ENCODE results near the gene MSRB3.

MSRB3 gene

GRCh38 chr12:65392491-65392890 lies 114.0 kb downstream of the MSRB3 start:
- no peak overlapping the region for H3K4me3 ChIP-seq (ENCODE audit: low read depth, low read length)
- no peak for DNase-seq (ENCODE audit: low read depth, low spot score)
- POLR2A ChIA-PET = no interaction called here
- no peak for TF ChIP-seq CTCF (IDR thresholded peaks at IDR 0.05; ENCODE audit: insufficient read depth, low read length, missing control alignments)
- CTCF ChIA-PET = interaction anchor here (1.0 kb wide), 1 partner anchor 210 kb away, joined by 3 read pairs; no protein-coding TSS in a partner anchor

- ChIA-PET CTCF (no interaction called here), POLR2A (no interaction called here)
- no peak overlapping the region for H3K4me3 ChIP-seq (ENCODE audit: low read depth, low read length)
- no peak for DNase-seq (ENCODE audit: low read depth, low spot score)
- TF ChIP-seq CTCF (IDR thresholded peaks at IDR 0.05; ENCODE audit: insufficient read depth, low read length, missing control alignments) = no peak
Observed at GRCh38 chr12:65403188-65403587, 124.7 kb downstream of the MSRB3 start.

- CTCF ChIA-PET = no interaction called here
- H3K4me3 ChIP-seq (ENCODE audit: low read depth, low read length) = no peak overlapping the region
- DNase-seq (ENCODE audit: low read depth, low spot score) = no peak
- POLR2A ChIA-PET = no interaction called here
- TF ChIP-seq CTCF (IDR thresholded peaks at IDR 0.05; ENCODE audit: insufficient read depth, low read length, missing control alignments) = no peak
Observed at GRCh38 chr12:65407388-65408149, 129.1 kb downstream of the MSRB3 start.

- POLR2A ChIA-PET = no interaction called here
- DNase-seq (ENCODE audit: low read depth, low spot score) = no peak
- H3K4me3 ChIP-seq (ENCODE audit: low read depth, low read length) = no peak overlapping the region
- CTCF ChIA-PET = no interaction called here
- TF ChIP-seq CTCF (IDR thresholded peaks at IDR 0.05; ENCODE audit: insufficient read depth, low read length, missing control alignments) = no peak
Observed at GRCh38 chr12:65408441-65408840, 130.0 kb downstream of the MSRB3 start.

- no peak overlapping the region for H3K4me3 ChIP-seq (ENCODE audit: low read depth, low read length)
- CTCF ChIA-PET = no interaction called here
- DNase-seq (ENCODE audit: low read depth, low spot score) = no peak
- no peak for TF ChIP-seq CTCF (IDR thresholded peaks at IDR 0.05; ENCODE audit: insufficient read depth, low read length, missing control alignments)
- POLR2A ChIA-PET = no interaction called here
Observed at GRCh38 chr12:65409726-65410125, 131.2 kb downstream of the MSRB3 start.

GRCh38 chr12:65411171-65411570 lies 132.7 kb downstream of the MSRB3 start:
- POLR2A ChIA-PET = interaction anchor here (0.6 kb wide), 1 partner anchor 12 kb away, joined by 4 read pairs; no protein-coding TSS in a partner anchor
- no peak overlapping the region for H3K4me3 ChIP-seq (ENCODE audit: low read depth, low read length)
- no peak for DNase-seq (ENCODE audit: low read depth, low spot score)
- CTCF ChIA-PET = interaction anchor here (1.1 kb wide), 1 partner anchor 10 kb away, joined by 4 read pairs; no protein-coding TSS in a partner anchor
- TF ChIP-seq CTCF (IDR thresholded peaks at IDR 0.05; ENCODE audit: insufficient read depth, low read length, missing control alignments) = no peak

Data from AG04449 (cell line).